ENCODE data around the gene TMEM131L.

GRCh38 chr4:153618833-153619232, 152.7 kb downstream of the TMEM131L start:
- TF ChIP-seq, protein P1, sequence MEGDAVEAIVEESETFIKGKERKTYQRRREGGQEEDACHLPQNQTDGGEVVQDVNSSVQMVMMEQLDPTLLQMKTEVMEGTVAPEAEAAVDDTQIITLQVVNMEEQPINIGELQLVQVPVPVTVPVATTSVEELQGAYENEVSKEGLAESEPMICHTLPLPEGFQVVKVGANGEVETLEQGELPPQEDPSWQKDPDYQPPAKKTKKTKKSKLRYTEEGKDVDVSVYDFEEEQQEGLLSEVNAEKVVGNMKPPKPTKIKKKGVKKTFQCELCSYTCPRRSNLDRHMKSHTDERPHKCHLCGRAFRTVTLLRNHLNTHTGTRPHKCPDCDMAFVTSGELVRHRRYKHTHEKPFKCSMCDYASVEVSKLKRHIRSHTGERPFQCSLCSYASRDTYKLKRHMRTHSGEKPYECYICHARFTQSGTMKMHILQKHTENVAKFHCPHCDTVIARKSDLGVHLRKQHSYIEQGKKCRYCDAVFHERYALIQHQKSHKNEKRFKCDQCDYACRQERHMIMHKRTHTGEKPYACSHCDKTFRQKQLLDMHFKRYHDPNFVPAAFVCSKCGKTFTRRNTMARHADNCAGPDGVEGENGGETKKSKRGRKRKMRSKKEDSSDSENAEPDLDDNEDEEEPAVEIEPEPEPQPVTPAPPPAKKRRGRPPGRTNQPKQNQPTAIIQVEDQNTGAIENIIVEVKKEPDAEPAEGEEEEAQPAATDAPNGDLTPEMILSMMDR (IDR thresholded peaks at IDR 0.05; ENCODE audit: low read depth, low read length), result no peak
- TF ChIP-seq EZH2phosphoT487 (IDR thresholded peaks at IDR 0.05; ENCODE audit: low read depth), result no peak
